GM23338 (cell line): ENCODE measurements around the gene ZDHHC12. TPM values are rescaled to one million over a fixed set of nuclear protein-coding genes. Genes with fewer than 3 reads are reported as not detected.
A peak's percentile ranks its signal among the peaks of the same experiment; 100 is the strongest.

Experiments used
- ATAC-seq: fragments of 200-7000 bp; cut with Tn5 transposase; 3 replicates; pipeline ENCODE4 v1.9.1; 2020
- DNase-seq: peaks from one replicate; pipeline ENCODE4 v3.0.0-alpha.2; 2015; ENCODE audit warnings: low spot score
- H2AFZ ChIP-seq: fragments of 200-600 bp; sonication (generic); 2 replicates; pipeline ENCODE4 v1.8.0; 2016; ENCODE audit warnings: antibody characterized with exemption, mild to moderate bottlenecking, moderate library complexity
- H3F3A ChIP-seq: fragments of 200-600 bp; sonication (generic); replicated peaks from 2 replicates; pipeline ENCODE4 v1.8.0; 2017; ENCODE audit warnings: antibody characterized with exemption, mixed run types, low read depth
- H3K27ac ChIP-seq: fragments of 200-600 bp; sonication (generic); 2 replicates; pipeline ENCODE4 v1.6.1; 2016; ENCODE audit warnings: low read depth
- H3K27me3 ChIP-seq: fragments of 200-600 bp; sonication (generic); 2 replicates; pipeline ENCODE4 v1.8.0; 2016; ENCODE audit warnings: mild to moderate bottlenecking, mixed run types, moderate library complexity; ENCODE audit not compliant: insufficient read depth
- H3K36me3 ChIP-seq: fragments of 200-600 bp; sonication (generic); 2 replicates; pipeline ENCODE4 v1.8.0; 2016; ENCODE audit warnings: mild to moderate bottlenecking; ENCODE audit not compliant: insufficient read depth
- H3K4me1 ChIP-seq: fragments of 200-600 bp; sonication (generic); 2 replicates; pipeline ENCODE4 v1.8.0; 2016; ENCODE audit warnings: mild to moderate bottlenecking, moderate library complexity; ENCODE audit not compliant: insufficient read depth
- H3K4me2 ChIP-seq: fragments of 200-600 bp; sonication (generic); 2 replicates; pipeline ENCODE4 v1.7.1; 2017; ENCODE audit warnings: mixed run types
- H3K4me3 ChIP-seq: fragments of 200-600 bp; sonication (generic); 2 replicates; pipeline ENCODE4 v1.6.1; 2016; ENCODE audit warnings: mixed run types
- H3K79me2 ChIP-seq: fragments of 200-600 bp; sonication (generic); replicated peaks from 2 replicates; pipeline ENCODE4 v1.8.0; 2017; ENCODE audit warnings: mild to moderate bottlenecking; ENCODE audit not compliant: insufficient read depth
- H3K9me2 ChIP-seq: fragments of 200-600 bp; sonication (generic); 2 replicates; pipeline ENCODE4 v1.8.0; 2017; ENCODE audit not compliant: insufficient read depth
- H4K20me1 ChIP-seq: fragments of 200-600 bp; sonication (generic); replicated peaks from 2 replicates; pipeline ENCODE4 v1.8.0; 2017; ENCODE audit warnings: mild to moderate bottlenecking; ENCODE audit not compliant: insufficient read depth
- H3K27ac Mint-ChIP-seq: 2 replicates; pipeline ENCODE4 v1.8.0; 2020; ENCODE audit warnings: inconsistent platforms, mild to moderate bottlenecking, moderate library complexity, mixed read lengths
- H3K27me3 Mint-ChIP-seq: 3 replicates; pipeline ENCODE4 v1.8.0; 2022; ENCODE audit warnings: low read depth, mild to moderate bottlenecking, moderate library complexity, mixed read lengths, inconsistent platforms; ENCODE audit not compliant: insufficient read depth, poor library complexity
- H3K36me3 Mint-ChIP-seq: 3 replicates; pipeline ENCODE4 v1.8.0; 2021; ENCODE audit warnings: low read depth, mild to moderate bottlenecking, inconsistent platforms, moderate library complexity, mixed read lengths
- H3K4me1 Mint-ChIP-seq: 3 replicates; pipeline ENCODE4 v1.8.0; 2020; ENCODE audit warnings: mild to moderate bottlenecking, inconsistent platforms, mixed read lengths
- H3K4me3 Mint-ChIP-seq: 3 replicates; pipeline ENCODE4 v1.8.0; 2021; ENCODE audit warnings: moderate library complexity, mild to moderate bottlenecking, inconsistent platforms, mixed read lengths
- H3K9me3 Mint-ChIP-seq: 3 replicates; pipeline ENCODE4 v1.8.0; 2020; ENCODE audit warnings: moderate library complexity, mild to moderate bottlenecking, inconsistent platforms, mixed read lengths
- CREB1 ChIP-seq: fragments of 250-450 bp; sonication (Bioruptor Pico); IDR thresholded peaks from 2 replicates; pipeline ENCODE4 v1.5.0; 2020; ENCODE audit warnings: low read depth, mild to moderate bottlenecking, moderate library complexity
- ETS1 ChIP-seq: IDR thresholded peaks from 2 replicates; pipeline ENCODE4 v1.6.1; 2016; ENCODE audit warnings: antibody characterized with exemption
- EZH2 ChIP-seq: fragments of 200-600 bp; sonication (generic); IDR thresholded peaks from one replicate; pipeline ENCODE4 v1.8.0; 2017; ENCODE audit warnings: antibody characterized with exemption, mild to moderate bottlenecking, low read depth; ENCODE audit not compliant: unreplicated experiment
- EZH2phosphoT487 ChIP-seq: fragments of 200-600 bp; sonication (generic); IDR thresholded peaks from one replicate; pipeline ENCODE4 v1.8.1; 2018; ENCODE audit warnings: antibody characterized with exemption; ENCODE audit not compliant: unreplicated experiment
- JUNB ChIP-seq: IDR thresholded peaks from one replicate; pipeline ENCODE4 v1.6.1; 2016; ENCODE audit warnings: antibody characterized with exemption; ENCODE audit not compliant: unreplicated experiment
- NANOG ChIP-seq: IDR thresholded peaks from 2 replicates; pipeline ENCODE4 v1.6.1; 2016; ENCODE audit warnings: antibody characterized with exemption, borderline replicate concordance
- POLR2AphosphoS5 ChIP-seq: IDR thresholded peaks from 2 replicates; pipeline ENCODE4 v1.6.1; 2016; ENCODE audit warnings: antibody characterized with exemption, low read depth
- STAT1 ChIP-seq: IDR thresholded peaks from one replicate; pipeline ENCODE4 v1.6.1; 2016; ENCODE audit warnings: antibody characterized with exemption; ENCODE audit not compliant: unreplicated experiment
- ZNF114 ChIP-seq: fragments of 250-450 bp; sonication (Bioruptor Pico); IDR thresholded peaks from 2 replicates; pipeline ENCODE4 v1.5.0; 2020; ENCODE audit warnings: mild to moderate bottlenecking, moderate library complexity
- ZNF331 ChIP-seq: fragments of 250-450 bp; sonication (Bioruptor Pico); IDR thresholded peaks from 2 replicates; pipeline ENCODE4 v1.5.0; 2020; ENCODE audit warnings: low read depth, mild to moderate bottlenecking, moderate library complexity
- ZNF462 ChIP-seq: fragments of 250-450 bp; sonication (Bioruptor Pico); IDR thresholded peaks from 2 replicates; pipeline ENCODE4 v1.5.0; 2020; ENCODE audit warnings: mild to moderate bottlenecking, moderate library complexity
- polyA plus RNA-seq: library from polyadenylated mRNA; unstranded; fragments of >200 nt; fragmentation: Nextera tagmentation; extraction: Ambion mirVana; gene quantifications from 2 replicates; pipeline ENCODE4 v1.2.1, GENCODE V29; 2016
- total RNA-seq: library from RNA; depleted of rRNA; stranded (reverse); fragments of >200 nt; shearing (Covaris generic); gene quantifications from 2 replicates; pipeline ENCODE4 v1.2.3, GENCODE V29; 2014
- TF ChIP-seq, protein P1 (sequence below): IDR thresholded peaks from one replicate; pipeline ENCODE4 v1.6.1; 2018; ENCODE audit warnings: antibody characterized with exemption; ENCODE audit not compliant: unreplicated experiment
- TF ChIP-seq, protein P2 (sequence below), 2 experiments: fragments of 200-600 bp in 1 of 2; sonication (generic) in 1 of 2; conservative IDR thresholded peaks; 2 replicates each; pipeline versions ENCODE4 v1.5.1 to v1.6.1; 2016 to 2017; ENCODE audit warnings: antibody characterized with exemption in 2 of 2, low read depth in 2 of 2, mild to moderate bottlenecking in 2 of 2, moderate library complexity in 1 of 2

The ZDHHC12 gene
- total and polyA plus RNA-seq, 2 experiments from 2014 or later = 47.5 to 54.1 TPM

DNA sequence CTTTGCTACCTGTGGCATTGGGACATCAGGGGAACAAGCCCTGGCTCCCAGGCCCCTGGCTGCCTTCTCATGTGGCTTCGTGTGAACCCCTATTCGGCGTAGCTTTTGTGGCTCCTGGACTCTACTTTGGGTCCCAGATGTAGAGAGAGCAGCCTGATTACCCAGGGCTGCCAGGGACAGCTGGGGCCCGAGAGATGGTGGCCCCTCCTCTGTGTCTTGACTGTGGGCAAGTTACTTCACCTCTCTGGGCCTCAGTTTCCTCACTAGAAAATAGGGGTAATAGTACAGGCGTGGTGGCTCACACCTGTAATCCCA lies 19.6 kb downstream of the ZDHHC12 start:
- H3K79me2 ChIP-seq = no peaks in the 10 kb centered on the region
- Mint-ChIP-seq H3K4me1 (peaks cover 5% of the 10 kb centered on the region; the same call in 1 of the 3 replicates), H3K36me3 (no peaks in the 10 kb centered on the region; the same call in 2 of the 3 replicates), H3K27me3 (peaks cover 13% of the 10 kb centered on the region), H3K27ac (no peak overlapping the region), H3K4me3 (0 out of 3 replicates have a peak overlapping the region, but pooled peaks have one; percentile 24), H3K9me3 (no peaks in the 10 kb centered on the region; the same call in 2 of the 3 replicates)
- DNase-seq = no peak
- H2AFZ ChIP-seq = no peak overlapping the region
- no peaks in the 10 kb centered on the region for H3K9me2 ChIP-seq
- TF ChIP-seq ZNF462 (CRISPR knock-in tag) = no peak
- TF ChIP-seq NANOG = no peak
- TF ChIP-seq ZNF114 (CRISPR knock-in tag) = no peak
- TF ChIP-seq ZNF331 (CRISPR knock-in tag) = no peak
- TF ChIP-seq CREB1 (CRISPR knock-in tag) = no peak
- TF ChIP-seq POLR2AphosphoS5 = no peak
- TF ChIP-seq ETS1 = no peak
- TF ChIP-seq EZH2 = no peak
- TF ChIP-seq, protein P1, sequence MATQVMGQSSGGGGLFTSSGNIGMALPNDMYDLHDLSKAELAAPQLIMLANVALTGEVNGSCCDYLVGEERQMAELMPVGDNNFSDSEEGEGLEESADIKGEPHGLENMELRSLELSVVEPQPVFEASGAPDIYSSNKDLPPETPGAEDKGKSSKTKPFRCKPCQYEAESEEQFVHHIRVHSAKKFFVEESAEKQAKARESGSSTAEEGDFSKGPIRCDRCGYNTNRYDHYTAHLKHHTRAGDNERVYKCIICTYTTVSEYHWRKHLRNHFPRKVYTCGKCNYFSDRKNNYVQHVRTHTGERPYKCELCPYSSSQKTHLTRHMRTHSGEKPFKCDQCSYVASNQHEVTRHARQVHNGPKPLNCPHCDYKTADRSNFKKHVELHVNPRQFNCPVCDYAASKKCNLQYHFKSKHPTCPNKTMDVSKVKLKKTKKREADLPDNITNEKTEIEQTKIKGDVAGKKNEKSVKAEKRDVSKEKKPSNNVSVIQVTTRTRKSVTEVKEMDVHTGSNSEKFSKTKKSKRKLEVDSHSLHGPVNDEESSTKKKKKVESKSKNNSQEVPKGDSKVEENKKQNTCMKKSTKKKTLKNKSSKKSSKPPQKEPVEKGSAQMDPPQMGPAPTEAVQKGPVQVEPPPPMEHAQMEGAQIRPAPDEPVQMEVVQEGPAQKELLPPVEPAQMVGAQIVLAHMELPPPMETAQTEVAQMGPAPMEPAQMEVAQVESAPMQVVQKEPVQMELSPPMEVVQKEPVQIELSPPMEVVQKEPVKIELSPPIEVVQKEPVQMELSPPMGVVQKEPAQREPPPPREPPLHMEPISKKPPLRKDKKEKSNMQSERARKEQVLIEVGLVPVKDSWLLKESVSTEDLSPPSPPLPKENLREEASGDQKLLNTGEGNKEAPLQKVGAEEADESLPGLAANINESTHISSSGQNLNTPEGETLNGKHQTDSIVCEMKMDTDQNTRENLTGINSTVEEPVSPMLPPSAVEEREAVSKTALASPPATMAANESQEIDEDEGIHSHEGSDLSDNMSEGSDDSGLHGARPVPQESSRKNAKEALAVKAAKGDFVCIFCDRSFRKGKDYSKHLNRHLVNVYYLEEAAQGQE = no peak
- no peak for TF ChIP-seq STAT1
- TF ChIP-seq EZH2phosphoT487 = no peak
- no peak for TF ChIP-seq JUNB
- TF ChIP-seq, protein P2, sequence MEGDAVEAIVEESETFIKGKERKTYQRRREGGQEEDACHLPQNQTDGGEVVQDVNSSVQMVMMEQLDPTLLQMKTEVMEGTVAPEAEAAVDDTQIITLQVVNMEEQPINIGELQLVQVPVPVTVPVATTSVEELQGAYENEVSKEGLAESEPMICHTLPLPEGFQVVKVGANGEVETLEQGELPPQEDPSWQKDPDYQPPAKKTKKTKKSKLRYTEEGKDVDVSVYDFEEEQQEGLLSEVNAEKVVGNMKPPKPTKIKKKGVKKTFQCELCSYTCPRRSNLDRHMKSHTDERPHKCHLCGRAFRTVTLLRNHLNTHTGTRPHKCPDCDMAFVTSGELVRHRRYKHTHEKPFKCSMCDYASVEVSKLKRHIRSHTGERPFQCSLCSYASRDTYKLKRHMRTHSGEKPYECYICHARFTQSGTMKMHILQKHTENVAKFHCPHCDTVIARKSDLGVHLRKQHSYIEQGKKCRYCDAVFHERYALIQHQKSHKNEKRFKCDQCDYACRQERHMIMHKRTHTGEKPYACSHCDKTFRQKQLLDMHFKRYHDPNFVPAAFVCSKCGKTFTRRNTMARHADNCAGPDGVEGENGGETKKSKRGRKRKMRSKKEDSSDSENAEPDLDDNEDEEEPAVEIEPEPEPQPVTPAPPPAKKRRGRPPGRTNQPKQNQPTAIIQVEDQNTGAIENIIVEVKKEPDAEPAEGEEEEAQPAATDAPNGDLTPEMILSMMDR (conservative IDR thresholded peaks at IDR 0.05; ENCODE audit: low read depth in 2 of 2) = no peak
- no peak overlapping the region for H3K27ac ChIP-seq
- no peak overlapping the region for H3K4me2 ChIP-seq
- H4K20me1 ChIP-seq = 0 out of 2 replicates have a peak, but pooled peaks cover 2% of the 10 kb centered on the region
- H3F3A ChIP-seq = peaks cover 18% of the 10 kb centered on the region
- H3K27me3 ChIP-seq = no peaks in the 10 kb centered on the region; the same call in 1 of the 2 replicates
- H3K4me1 ChIP-seq = peaks cover 5% of the 10 kb centered on the region; the same call in 1 of the 2 replicates
- no peak for ATAC-seq
- no peak overlapping the region for H3K4me3 ChIP-seq
- no peaks in the 10 kb centered on the region for H3K36me3 ChIP-seq
